WTC11 (cell line): ENCODE results near the gene ZMIZ1. TPM values are rescaled to one million over a fixed set of nuclear protein-coding genes. Genes with fewer than 3 reads are reported as not detected.

ENCODE experiments used
- ATAC-seq: fragments of 200-7000 bp; cut with Tn5 transposase; 2 replicates; pipeline ENCODE4 v1.10.0; 2021; ENCODE audit warnings: mild to moderate bottlenecking, moderate library complexity
- CTCF ChIA-PET: fragments of 300-600 bp; sonication (Branson Sonifier 250); formaldehyde crosslinking; loops from one replicate; lab custom pipeline; 2021; ENCODE audit warnings: antibody characterized with exemption; lab: Charles Lee
- POLR2A ChIA-PET: fragments of 350-600 bp; sonication (Branson Sonifier 250); formaldehyde crosslinking; loops from one replicate; lab custom pipeline; 2021; ENCODE audit warnings: antibody characterized with exemption; lab: Charles Lee
- DNase-seq: peaks from one replicate; pipeline ENCODE4 v3.0.0; 2021; ENCODE audit warnings: low spot score
- H3K27ac Mint-ChIP-seq: 2 replicates; pipeline ENCODE4 v1.8.0; 2021; ENCODE audit warnings: mixed read lengths
- H3K27me3 Mint-ChIP-seq: 2 replicates; pipeline ENCODE4 v1.8.0; 2021; ENCODE audit warnings: low read depth, mild to moderate bottlenecking, moderate library complexity, mixed read lengths
- H3K36me3 Mint-ChIP-seq: 2 replicates; pipeline ENCODE4 v1.8.0; 2021; ENCODE audit warnings: mixed read lengths
- H3K4me1 Mint-ChIP-seq: 2 replicates; pipeline ENCODE4 v1.8.0; 2022; ENCODE audit warnings: mixed read lengths
- H3K4me3 Mint-ChIP-seq: 2 replicates; pipeline ENCODE4 v1.8.0; 2021; ENCODE audit warnings: mild to moderate bottlenecking, moderate library complexity, mixed read lengths
- H3K9me3 Mint-ChIP-seq: 2 replicates; pipeline ENCODE4 v1.8.0; 2021; ENCODE audit warnings: mixed read lengths
- FOXK1 ChIP-seq: sonication (generic); formaldehyde crosslinking; IDR thresholded peaks from 2 replicates; pipeline ENCODE4 v1.8.0; 2022; ENCODE audit warnings: mild to moderate bottlenecking, moderate library complexity, missing genetic modification reagents
- FOXP4 ChIP-seq: sonication (generic); formaldehyde crosslinking; IDR thresholded peaks from 2 replicates; pipeline ENCODE4 v1.8.0; 2022; ENCODE audit warnings: mild to moderate bottlenecking, missing genetic modification reagents
- HMGXB4 ChIP-seq: sonication (generic); formaldehyde crosslinking; IDR thresholded peaks from 2 replicates; pipeline ENCODE4 v1.8.1; 2023; ENCODE audit warnings: mild to moderate bottlenecking, moderate library complexity, missing genetic modification reagents
- KAT7 ChIP-seq: sonication (generic); formaldehyde crosslinking; IDR thresholded peaks from 2 replicates; pipeline ENCODE4 v1.8.1; 2023; ENCODE audit warnings: missing genetic modification reagents, mild to moderate bottlenecking, borderline replicate concordance
- MAX ChIP-seq: sonication (generic); formaldehyde crosslinking; IDR thresholded peaks from 2 replicates; pipeline ENCODE4 v1.8.0; 2022; ENCODE audit warnings: mild to moderate bottlenecking, missing genetic modification reagents
- MYBL2 ChIP-seq: sonication (generic); formaldehyde crosslinking; IDR thresholded peaks from 2 replicates; pipeline ENCODE4 v1.8.1; 2023; ENCODE audit warnings: mild to moderate bottlenecking, moderate library complexity, missing genetic modification reagents
- OVOL2 ChIP-seq: fragments of 250-450 bp; sonication (Bioruptor Pico); IDR thresholded peaks from 2 replicates; pipeline ENCODE4 v1.9.0; 2021; ENCODE audit warnings: mild to moderate bottlenecking, borderline replicate concordance
- PRDM15 ChIP-seq: sonication (generic); formaldehyde crosslinking; IDR thresholded peaks from 2 replicates; pipeline ENCODE4 v1.8.0; 2022; ENCODE audit warnings: missing genetic modification reagents
- PREB ChIP-seq: sonication (generic); formaldehyde crosslinking; IDR thresholded peaks from 2 replicates; pipeline ENCODE4 v1.8.1; 2022; ENCODE audit warnings: mild to moderate bottlenecking, missing genetic modification reagents, moderate library complexity, borderline replicate concordance
- RELA ChIP-seq: sonication (generic); formaldehyde crosslinking; IDR thresholded peaks from 2 replicates; pipeline ENCODE4 v1.8.1; 2022; ENCODE audit warnings: missing genetic modification reagents, mild to moderate bottlenecking, borderline replicate concordance
- ZNF121 ChIP-seq: sonication (generic); formaldehyde crosslinking; IDR thresholded peaks from 2 replicates; pipeline ENCODE4 v1.8.0; 2023; ENCODE audit warnings: missing genetic modification reagents
- ZNF138 ChIP-seq: sonication (generic); formaldehyde crosslinking; conservative IDR thresholded peaks from 2 replicates; pipeline ENCODE4 v1.8.1; 2022; ENCODE audit warnings: mild to moderate bottlenecking, moderate library complexity, missing genetic modification reagents
- ZNF416 ChIP-seq: fragments of 250-450 bp; sonication (Bioruptor Pico); IDR thresholded peaks from 2 replicates; pipeline ENCODE4 v1.9.0; 2021; ENCODE audit warnings: mild to moderate bottlenecking, inconsistent platforms
- total RNA-seq: library from RNA; stranded (reverse); gene quantifications from 3 replicates; pipeline ENCODE4 v1.2.3, GENCODE V29; 2021

The ZMIZ1 gene
- total RNA-seq, 1 experiment from 2014 or later: 44.4 TPM

GRCh38 chr10:79073784-79074432 lies 5.1 kb downstream of the ZMIZ1 start (continued):
- TF ChIP-seq HMGXB4 (CRISPR knock-in tag): no peak
- TF ChIP-seq MYBL2 (CRISPR knock-in tag): no peak

GRCh38 chr10:79074732-79075131 lies 6.0 kb downstream of the ZMIZ1 start:
- Mint-ChIP-seq H3K4me1 (peaks cover 78% of the 10 kb centered on the region), H3K9me3 (no peaks in the 10 kb centered on the region), H3K36me3 (no peaks in the 10 kb centered on the region), H3K27me3 (peaks cover 3% of the 10 kb centered on the region; the same call in 1 of the 2 replicates), H3K27ac (no peak overlapping the region), H3K4me3 (no peak overlapping the region)
- CTCF ChIA-PET: interaction anchor here (0.8 to 2.8 kb wide), 5 partner anchors 37 to 129 kb away, joined by 3 to 12 read pairs (median 4); no protein-coding TSS in a partner anchor
- DNase-seq: no peak
- TF ChIP-seq KAT7 (CRISPR knock-in tag) (no peak), MAX (no peak), MYBL2 (CRISPR knock-in tag) (no peak), ZNF138 (CRISPR knock-in tag) (no peak)
- no peak for ATAC-seq
- POLR2A ChIA-PET: interaction anchor here (0.6 kb wide), 1 partner anchor 30 kb away, joined by 5 read pairs; no protein-coding TSS in a partner anchor

- CTCF ChIA-PET: interaction anchor here (1.0 to 2.8 kb wide), 5 partner anchors 8 to 127 kb away, joined by 3 to 12 read pairs (median 4); no protein-coding TSS in a partner anchor
- ATAC-seq (no peak), DNase-seq (no peak)
- TF ChIP-seq RELA (CRISPR knock-in tag) (no peak), ZNF121 (CRISPR knock-in tag) (no peak), PREB (CRISPR knock-in tag) (no peak), ZNF138 (CRISPR knock-in tag) (no peak), FOXP4 (CRISPR knock-in tag) (no peak)
- POLR2A ChIA-PET: interaction anchor here (0.6 kb wide), 2 partner anchors 29 to 53 kb away, joined by 3 to 5 read pairs; no protein-coding TSS in a partner anchor
- Mint-ChIP-seq H3K36me3 (no peaks in the 10 kb centered on the region), H3K27me3 (peaks cover 3% of the 10 kb centered on the region; the same call in 1 of the 2 replicates), H3K9me3 (no peaks in the 10 kb centered on the region), H3K27ac (no peak overlapping the region), H3K4me1 (peaks cover 83% of the 10 kb centered on the region), H3K4me3 (no peak overlapping the region)
Measured at GRCh38 chr10:79075418-79075817, 6.7 kb downstream of the ZMIZ1 start.

GRCh38 chr10:79077488-79078173 lies 8.9 kb downstream of the ZMIZ1 start:
- H3K27ac Mint-ChIP-seq: no peak overlapping the region
- ChIA-PET POLR2A (interaction anchor here (1.2 kb wide), 1 partner anchor 104 kb away, joined by 4 read pairs; no protein-coding TSS in a partner anchor), CTCF (no interaction called here)
- H3K4me1 Mint-ChIP-seq: peaks cover 75% of the 10 kb centered on the region
- no peak for TF ChIP-seq ZNF416 (CRISPR knock-in tag)
- no peak for TF ChIP-seq PRDM15
- TF ChIP-seq FOXK1 (CRISPR knock-in tag): no peak
- no peak for TF ChIP-seq ZNF138 (CRISPR knock-in tag)
- no peak for TF ChIP-seq OVOL2 (CRISPR knock-in tag)
- DNase-seq (no peak), ATAC-seq (no peak)
- no peaks in the 10 kb centered on the region for H3K9me3 Mint-ChIP-seq
- no peak overlapping the region for H3K4me3 Mint-ChIP-seq
- no peaks in the 10 kb centered on the region for H3K27me3 Mint-ChIP-seq
- no peaks in the 10 kb centered on the region for H3K36me3 Mint-ChIP-seq
